ENCODE results near the gene TTC1.
"Not testable (repeated sequence)": the region's sequence is repeated elsewhere in the genome, so short reads cannot be mapped to it uniquely, and the experiment has no call there.

The TTC1 gene

GRCh38 chr5:160044391-160044804, 35.5 kb downstream of the TTC1 start:
- DNase-seq, result no peak

DNA sequence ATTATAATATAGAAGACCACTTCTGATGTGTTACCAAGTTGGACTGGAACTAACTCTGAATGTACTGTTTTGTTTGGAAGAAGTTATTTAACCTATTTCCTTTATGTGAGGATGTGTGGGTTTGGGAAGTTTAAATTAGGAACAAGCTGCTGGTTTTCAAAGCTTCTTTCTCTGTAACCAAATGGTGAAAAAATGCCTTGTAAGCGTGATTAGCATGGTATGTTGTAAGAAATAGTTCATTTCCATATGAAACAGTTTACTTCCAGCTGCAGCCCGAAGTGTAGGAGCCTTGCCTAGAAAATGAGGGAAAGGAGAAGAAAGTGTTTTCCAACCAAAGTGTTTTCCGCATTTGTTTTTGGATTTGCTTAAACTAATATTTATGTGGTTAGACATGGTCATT, 36.0 kb downstream of the TTC1 start:
- DNase-seq, result no peak

GRCh38 chr5:160047423-160047822, 38.5 kb downstream of the TTC1 start:
- DNase-seq, result peak; percentile 7

- peak; percentile 11 for DNase-seq
Measured at GRCh38 chr5:160048131-160048530, 39.2 kb downstream of the TTC1 start.

DNA sequence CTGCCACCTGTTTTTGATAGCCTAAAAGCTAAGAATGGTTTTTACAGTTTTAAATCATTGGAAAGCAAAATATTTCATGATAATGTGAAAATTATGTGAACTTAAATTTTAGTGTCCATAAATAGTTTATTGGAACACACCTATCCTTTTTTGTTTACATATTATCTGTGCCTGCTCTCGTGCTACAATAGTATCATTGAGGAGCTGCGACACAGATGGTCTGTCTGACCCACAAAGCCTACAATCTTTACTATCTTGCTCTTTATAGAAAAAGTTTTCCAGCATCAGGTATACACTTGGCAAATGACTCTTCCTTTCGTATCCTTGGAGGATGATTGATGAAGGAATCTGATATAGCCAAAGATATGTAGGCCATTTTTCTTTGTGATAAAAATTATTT, 40.2 kb downstream of the TTC1 start:
- no peak for DNase-seq

DNA sequence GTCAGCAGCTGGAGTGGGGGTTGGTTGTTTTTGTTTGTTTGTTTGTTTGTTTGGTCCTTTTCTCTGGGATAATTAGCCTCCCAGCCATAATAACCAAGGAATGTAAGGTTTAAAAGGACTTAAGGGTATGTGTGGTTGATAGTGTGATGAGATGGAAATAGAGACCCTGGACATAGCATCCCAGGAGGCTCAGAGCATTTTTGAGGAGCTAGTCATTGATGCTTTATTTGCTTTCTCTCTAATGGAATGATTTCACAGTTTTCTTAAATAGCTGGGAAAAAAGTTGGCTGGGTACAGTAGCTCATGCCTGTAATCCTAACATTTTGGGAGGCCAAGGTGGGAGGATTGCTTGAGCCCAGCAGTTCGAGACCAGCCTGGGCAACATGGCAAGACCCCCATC, 45.1 kb downstream of the TTC1 start:
- no peak for DNase-seq

DNA sequence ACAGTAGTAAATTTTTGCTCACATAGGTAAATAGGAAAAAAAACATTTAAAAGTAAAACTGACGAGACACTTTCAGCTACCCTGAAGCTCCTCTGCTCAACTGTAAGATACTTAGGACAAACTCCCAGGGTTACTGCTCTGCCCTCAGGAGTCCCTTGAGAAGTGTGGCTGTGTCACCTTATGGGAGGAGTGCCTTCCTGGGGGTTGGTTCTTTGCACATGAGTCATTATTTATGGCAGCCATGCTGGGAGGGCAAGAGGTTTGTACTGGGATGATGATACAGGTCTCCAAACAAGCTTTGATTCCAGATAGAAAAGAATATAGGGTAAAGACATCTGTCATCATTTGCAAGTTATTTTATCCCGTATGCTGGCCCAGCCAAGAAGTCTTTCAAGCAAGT, 45.9 kb downstream of the TTC1 start:
- DNase-seq, result no peak

- DNase-seq, result no peak
Measured at GRCh38 chr5:160057256-160057655, 48.3 kb downstream of the TTC1 start.

- no peak for DNase-seq
Measured at GRCh38 chr5:160060001-160060400, 51.1 kb downstream of the TTC1 start.

DNA sequence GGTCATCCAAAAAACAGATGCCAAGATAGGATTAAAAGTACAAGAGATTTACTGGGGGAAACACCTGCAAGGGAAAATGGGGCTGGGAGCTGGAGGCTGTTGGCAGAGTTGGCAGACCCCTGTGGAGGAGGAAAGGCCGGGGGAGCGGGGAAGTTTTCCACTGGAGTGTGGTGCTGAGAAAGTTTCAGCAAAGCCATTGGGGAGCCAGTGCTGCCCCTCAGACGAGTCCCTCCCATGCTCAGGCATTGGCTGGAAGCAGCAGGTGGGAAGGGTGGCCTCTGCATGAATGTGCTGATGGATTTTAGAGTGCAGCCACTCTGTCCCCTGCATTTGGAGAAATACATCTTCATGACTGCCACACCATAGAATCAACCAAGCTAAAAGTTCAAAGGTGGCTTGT, 52.8 kb downstream of the TTC1 start:
- no peak for DNase-seq

DNA sequence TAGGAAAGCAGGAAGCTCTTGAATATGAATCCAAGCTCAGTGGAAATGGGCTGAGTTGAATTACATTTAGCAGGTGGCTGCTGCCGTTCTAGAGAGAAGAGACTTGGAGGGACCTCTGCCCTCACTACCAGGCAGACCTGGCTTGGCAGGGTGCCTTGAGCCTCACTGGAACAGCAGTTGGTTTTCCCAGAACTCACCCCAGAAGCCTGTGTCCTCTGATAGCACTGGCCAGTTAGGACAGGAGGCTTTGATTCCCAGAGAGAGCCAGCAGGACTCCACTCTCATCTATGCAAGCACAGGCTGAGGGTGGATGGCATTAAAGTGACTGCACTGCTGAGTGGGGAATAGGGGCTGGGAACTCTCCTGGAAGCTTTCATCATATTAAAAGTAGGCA, 55.5 kb downstream of the TTC1 start:
- DNase-seq, result peak; percentile 59

GRCh38 chr5:160064995-160065614, 56.2 kb downstream of the TTC1 start:
- DNase-seq, result peak; percentile 89

DNA sequence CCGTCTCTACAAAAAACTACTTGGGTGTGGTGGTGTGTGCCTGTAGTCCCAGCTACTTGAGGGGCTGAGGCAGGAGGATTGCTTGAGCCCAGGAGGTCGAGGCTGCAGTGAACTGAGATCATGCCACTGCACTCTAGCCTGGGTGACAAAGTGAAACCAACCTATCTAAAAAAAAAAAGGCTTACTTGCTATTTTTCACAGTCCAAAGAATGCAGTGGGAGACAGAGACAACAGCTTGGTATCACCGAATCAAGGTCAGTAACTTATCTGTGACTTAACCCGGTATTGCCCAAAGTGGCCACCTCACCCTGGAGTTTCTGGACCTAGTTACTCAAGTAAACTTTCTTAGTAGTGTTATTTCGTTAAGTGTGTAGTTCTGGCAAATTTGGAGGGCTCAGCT, 60.2 kb downstream of the TTC1 start:
- not testable (repeated sequence) for DNase-seq

GRCh38 chr5:160071516-160071915, 62.6 kb downstream of the TTC1 start:
- DNase-seq, result peak; percentile 74

DNA sequence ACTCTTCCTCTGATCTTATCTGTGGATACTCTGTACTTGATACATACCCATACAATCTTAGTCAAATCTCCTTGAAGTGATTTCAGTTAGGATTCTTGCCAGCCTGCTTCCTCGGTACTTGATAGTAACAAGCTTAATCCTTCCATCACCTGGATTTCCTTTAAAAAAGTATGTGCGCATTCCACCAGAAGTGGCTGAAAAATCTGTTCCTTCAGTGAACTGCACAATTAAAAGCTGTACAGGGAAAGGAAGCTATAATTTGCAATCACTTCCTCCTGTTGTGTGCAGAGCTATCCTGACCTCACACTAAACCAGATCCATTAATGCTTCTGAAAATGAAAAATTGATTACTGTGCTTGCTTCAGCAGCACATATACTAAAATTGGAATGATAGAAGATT, 63.0 kb downstream of the TTC1 start:
- no peak for DNase-seq

GRCh38 chr5:160075073-160075472, 66.1 kb downstream of the TTC1 start:
- DNase-seq, result no peak

GRCh38 chr5:160076997-160077396, 68.1 kb downstream of the TTC1 start:
- DNase-seq, result no peak

DNA sequence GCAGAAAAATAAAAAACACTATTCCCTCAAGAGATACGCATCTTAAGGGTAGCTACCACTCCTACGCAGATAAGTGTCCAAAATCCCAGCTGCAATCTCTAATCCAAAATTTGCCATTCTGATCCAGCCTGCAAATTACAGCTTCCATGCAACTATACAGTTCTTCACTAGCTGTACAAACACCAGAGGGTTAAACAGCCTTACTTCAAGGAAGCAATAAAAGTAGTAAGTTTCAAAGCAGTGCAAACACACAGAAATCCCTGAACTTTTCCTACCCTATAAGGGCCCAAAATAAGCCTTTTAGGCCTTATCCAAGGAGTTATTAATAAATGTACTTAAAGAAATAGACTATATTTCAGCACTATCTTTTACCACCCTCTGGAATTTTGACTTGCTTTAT, 70.8 kb downstream of the TTC1 start:
- DNase-seq, result no peak

DNA sequence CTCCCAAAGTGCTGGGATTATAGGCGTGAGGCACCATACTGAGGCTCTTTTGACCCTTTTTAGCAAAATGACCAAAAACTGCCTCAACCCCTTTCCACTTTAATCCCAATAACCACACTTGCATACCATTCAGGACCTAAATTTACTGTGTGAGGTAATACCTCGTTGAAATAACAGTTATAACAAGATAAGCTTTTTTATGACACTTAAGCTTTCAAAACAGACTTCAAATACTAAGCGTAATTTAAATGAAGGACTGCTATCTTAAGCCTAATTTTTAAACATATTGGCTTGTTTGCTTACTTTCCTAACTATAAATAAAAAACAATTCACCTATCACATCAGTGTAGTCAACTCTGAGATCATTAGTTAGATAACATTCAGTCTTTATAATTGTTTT, 72.6 kb downstream of the TTC1 start:
- DNase-seq, result no peak

DNA sequence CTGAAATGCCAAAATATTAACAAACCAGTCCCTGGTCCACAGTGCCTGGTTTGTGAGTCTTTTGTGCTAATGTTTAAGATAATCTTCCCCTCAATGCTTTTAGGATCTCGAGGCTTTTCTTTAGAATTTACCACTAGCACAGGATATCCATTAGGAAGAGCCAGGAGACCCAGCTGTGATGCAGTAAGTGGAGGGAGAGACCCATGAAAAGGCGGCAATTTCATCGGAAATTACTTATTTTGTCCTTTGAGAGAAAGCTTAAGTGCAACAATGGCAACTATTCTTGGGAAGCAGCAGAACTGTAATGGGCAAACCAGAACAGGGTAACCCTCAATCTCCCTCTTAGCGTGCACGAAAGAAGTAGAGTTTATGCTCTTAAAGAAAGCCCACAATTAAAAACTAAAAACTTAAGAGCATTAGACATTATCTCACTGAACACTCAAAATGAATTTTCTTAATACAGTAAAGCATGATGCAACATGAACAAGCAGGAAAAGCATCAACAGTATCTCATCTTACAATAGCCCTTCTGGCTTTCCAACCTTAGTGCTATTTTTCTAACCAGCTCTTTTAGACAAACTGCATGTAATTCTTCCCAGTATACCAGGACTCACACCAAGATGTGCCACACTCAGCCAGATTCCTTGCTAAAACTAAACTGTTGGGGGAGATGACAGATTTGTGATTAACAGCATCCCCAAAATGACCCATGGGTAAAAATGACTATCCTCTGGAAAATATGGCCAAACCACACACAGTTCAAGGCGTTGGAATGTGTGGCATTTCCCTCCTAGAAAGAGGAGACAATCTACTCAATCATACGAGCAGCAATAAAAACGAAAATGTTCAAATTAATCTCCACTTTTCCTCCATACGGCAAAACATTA, 73.9 kb downstream of the TTC1 start:
- DNase-seq, result no peak

- DNase-seq, result no peak
Measured at GRCh38 chr5:160083501-160083900, 74.6 kb downstream of the TTC1 start.

GRCh38 chr5:160084144-160084543, 75.2 kb downstream of the TTC1 start:
- DNase-seq, result no peak

- no peak for DNase-seq
Measured at GRCh38 chr5:160087199-160087598, 78.3 kb downstream of the TTC1 start.

GRCh38 chr5:160088805-160089204, 79.9 kb downstream of the TTC1 start:
- no peak for DNase-seq

GRCh38 chr5:160089531-160089930, 80.6 kb downstream of the TTC1 start:
- no peak for DNase-seq

All from islet precursor cell (in vitro differentiated cells).